GM23248 (cell line): ENCODE measurements around the gene SMNDC1. TPM values are rescaled to one million over a fixed set of nuclear protein-coding genes. Genes with fewer than 3 reads are reported as not detected.

ENCODE experiments used
- DNase-seq: peaks from one replicate; pipeline ENCODE4 v3.0.0-alpha.2; 2015
- H2AFZ ChIP-seq: fragments of 200-600 bp; sonication (generic); 2 replicates; pipeline ENCODE4 v1.6.1; 2016; ENCODE audit warnings: antibody characterized with exemption
- H3F3A ChIP-seq: fragments of 200-600 bp; sonication (generic); 2 replicates; pipeline ENCODE4 v1.6.1; 2016; ENCODE audit warnings: mild to moderate bottlenecking, antibody characterized with exemption, mixed run types; ENCODE audit not compliant: insufficient read depth
- H3K27ac ChIP-seq: fragments of 200-600 bp; sonication (generic); 2 replicates; pipeline ENCODE4 v1.5.1; 2016; ENCODE audit warnings: mild to moderate bottlenecking
- H3K27me3 ChIP-seq: fragments of 200-600 bp; sonication (generic); replicated peaks from 2 replicates; pipeline ENCODE4 v1.6.1; 2016; ENCODE audit warnings: mild to moderate bottlenecking; ENCODE audit not compliant: insufficient read depth
- H3K36me3 ChIP-seq: fragments of 200-600 bp; sonication (generic); 2 replicates; pipeline ENCODE4 v1.6.1; 2016; ENCODE audit warnings: low read depth, mild to moderate bottlenecking
- H3K4me1 ChIP-seq: fragments of 200-600 bp; sonication (generic); 2 replicates; pipeline ENCODE4 v1.6.1; 2016; ENCODE audit warnings: mild to moderate bottlenecking; ENCODE audit not compliant: insufficient read depth
- H3K4me2 ChIP-seq: fragments of 200-600 bp; sonication (generic); one replicate; pipeline ENCODE4 v1.6.1; 2016; ENCODE audit warnings: mild to moderate bottlenecking; ENCODE audit not compliant: unreplicated experiment
- H3K4me3 ChIP-seq: fragments of 200-600 bp; sonication (generic); 2 replicates; pipeline ENCODE4 v1.5.1; 2016; ENCODE audit warnings: mild to moderate bottlenecking
- H3K79me2 ChIP-seq: fragments of 200-600 bp; sonication (generic); 2 replicates; pipeline ENCODE4 v1.6.1; 2016; ENCODE audit warnings: mild to moderate bottlenecking; ENCODE audit not compliant: insufficient read depth
- H3K9ac ChIP-seq: fragments of 200-600 bp; sonication (generic); 2 replicates; pipeline ENCODE4 v1.6.1; 2016; ENCODE audit warnings: mild to moderate bottlenecking
- H3K9me2 ChIP-seq: fragments of 200-600 bp; sonication (generic); 2 replicates; pipeline ENCODE4 v1.6.1; 2016; ENCODE audit warnings: mixed run types, mild to moderate bottlenecking, moderate library complexity; ENCODE audit not compliant: insufficient read depth
- H3K9me3 ChIP-seq: fragments of 200-600 bp; sonication (generic); one replicate; pipeline ENCODE4 v1.6.1; 2017; ENCODE audit warnings: low read depth
- H4K20me1 ChIP-seq: fragments of 200-600 bp; sonication (generic); 2 replicates; pipeline ENCODE4 v1.6.0; 2016; ENCODE audit not compliant: insufficient read depth
- EZH2 ChIP-seq: fragments of 200-600 bp; sonication (generic); IDR thresholded peaks from 2 replicates; pipeline ENCODE4 v1.6.1; 2018; ENCODE audit warnings: antibody characterized with exemption, mild to moderate bottlenecking; ENCODE audit not compliant: insufficient read depth, poor library complexity, severe bottlenecking
- EZH2phosphoT487 ChIP-seq: fragments of 200-600 bp; sonication (generic); IDR thresholded peaks from 2 replicates; pipeline ENCODE4 v1.6.1; 2018; ENCODE audit warnings: antibody characterized with exemption, moderate library complexity, mild to moderate bottlenecking, low read depth; ENCODE audit not compliant: insufficient read depth
- WGBS, 2 experiments: methylation state at CpG; one replicate each; pipeline ENCODE4 v1.1.6; 2015 to 2017; ENCODE audit warnings: low lambda C conversion rate in 2 of 2, low coverage in 1 of 2; ENCODE audit errors: missing lambda C conversion rate in 2 of 2; 5-methylcytosine and 5-hydroxymethylcytosine counted together
- in situ Hi-C: fragments of 300-500 bp; cut with MboI; formaldehyde crosslinking; loops from 2 replicates; pipeline ENCODE4 v1.15.0; 2020
- polyA plus RNA-seq: library from polyadenylated mRNA; unstranded; fragments of >200 nt; fragmentation: Nextera tagmentation; extraction: Ambion mirVana; gene quantifications from 2 replicates; pipeline ENCODE4 v1.2.1, GENCODE V29; 2016
- total RNA-seq: library from RNA; depleted of rRNA; stranded (reverse); fragments of >200 nt; shearing (Covaris generic); gene quantifications from 2 replicates; pipeline ENCODE4 v1.2.3, GENCODE V29; 2014

Gene SMNDC1
- total and polyA plus RNA-seq, 2 experiments from 2014 or later = 5.3 to 21.6 TPM

- Histone ChIP-seq H3K9ac (no peak overlapping the region), H3F3A (peaks cover 43% of the 10 kb centered on the region), H3K9me2 (no peaks in the 10 kb centered on the region), H3K27ac (no peak overlapping the region), H3K4me1 (peaks cover 33% of the 10 kb centered on the region), H3K4me2 (no peak overlapping the region), H2AFZ (no peak overlapping the region), H3K79me2 (no peaks in the 10 kb centered on the region), H3K4me3 (no peak overlapping the region), H4K20me1 (no peaks in the 10 kb centered on the region), H3K36me3 (no peaks in the 10 kb centered on the region), H3K9me3 (no peaks in the 10 kb centered on the region), H3K27me3 (no peaks in the 10 kb centered on the region)
- WGBS, 2 experiments = 94% methylated on average over 6 of the region's 6 CpGs
- DNase-seq = no peak
- TF ChIP-seq EZH2 (no peak), EZH2phosphoT487 (no peak)
- in situ Hi-C loops = loop anchor here (5.0 to 25.0 kb wide), 2 partner anchors 230 to 565 kb away; no protein-coding TSS in a partner anchor
Observed at GRCh38 chr10:110321869-110322620, 17.3 kb upstream of the SMNDC1 start.

- no peaks in the 10 kb centered on the region for H3K27me3 ChIP-seq
- no peak overlapping the region for H3K27ac ChIP-seq
- no peaks in the 10 kb centered on the region for H3K79me2 ChIP-seq
- no peak overlapping the region for H2AFZ ChIP-seq
- no peaks in the 10 kb centered on the region for H3K36me3 ChIP-seq
- no peak overlapping the region for H3K4me3 ChIP-seq
- H3K9ac ChIP-seq = no peak overlapping the region
- no peaks in the 10 kb centered on the region for H4K20me1 ChIP-seq
- H3K9me3 ChIP-seq = no peaks in the 10 kb centered on the region
- 84 to 90% methylated on average over 15 of the region's 15 CpGs for WGBS, 2 experiments
- no peaks in the 10 kb centered on the region for H3K9me2 ChIP-seq
- in situ Hi-C loops = loop anchor here (25.0 kb wide), 1 partner anchor 569 kb away; no protein-coding TSS in a partner anchor
- TF ChIP-seq EZH2phosphoT487 = no peak
- no peak for TF ChIP-seq EZH2
- no peak overlapping the region for H3K4me2 ChIP-seq
- peaks cover 5% of the 10 kb centered on the region for H3K4me1 ChIP-seq
- no peak for DNase-seq
- peaks cover 8% of the 10 kb centered on the region for H3F3A ChIP-seq
Observed at GRCh38 chr10:110317866-110318850, 13.4 kb upstream of the SMNDC1 start.

DNA sequence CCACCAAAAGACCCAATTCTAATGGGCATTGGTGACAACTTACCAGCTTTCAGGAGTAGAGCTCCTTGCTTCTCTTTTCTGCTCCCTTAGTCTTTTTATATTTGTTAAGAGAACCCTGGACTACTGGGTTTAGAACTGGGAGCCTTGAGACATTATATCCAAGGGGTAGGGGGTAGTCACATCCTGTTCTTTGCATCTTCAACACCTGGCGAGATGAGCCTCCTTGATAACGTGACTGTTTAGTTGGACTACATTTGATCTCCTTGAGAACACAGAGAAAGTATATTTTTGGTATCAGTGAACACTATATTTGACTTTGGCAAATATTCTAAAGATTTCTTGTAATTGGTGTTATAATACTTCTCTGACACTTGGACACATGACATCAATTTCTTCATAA is 9.0 kb upstream of the SMNDC1 start:
- H3K79me2 ChIP-seq = no peaks in the 10 kb centered on the region
- no peak for TF ChIP-seq EZH2phosphoT487
- TF ChIP-seq EZH2 = no peak
- no peak for DNase-seq
- in situ Hi-C loops = loop anchor here (25.0 kb wide), 1 partner anchor 574 kb away; no protein-coding TSS in a partner anchor
- no peak overlapping the region for H3K27ac ChIP-seq
- H2AFZ ChIP-seq = no peak overlapping the region
- no peaks in the 10 kb centered on the region for H3K36me3 ChIP-seq
- peaks cover 19% of the 10 kb centered on the region for H3K4me1 ChIP-seq
- H3K4me2 ChIP-seq = no peak overlapping the region
- H3K9me3 ChIP-seq = no peaks in the 10 kb centered on the region
- 94 to 97% methylated on average over 2 of the region's 2 CpGs for WGBS, 2 experiments
- H3K9ac ChIP-seq = no peak overlapping the region
- H3K9me2 ChIP-seq = no peaks in the 10 kb centered on the region
- H3K27me3 ChIP-seq = no peaks in the 10 kb centered on the region
- no peak overlapping the region for H3K4me3 ChIP-seq
- no peaks in the 10 kb centered on the region for H4K20me1 ChIP-seq
- H3F3A ChIP-seq = peaks cover 12% of the 10 kb centered on the region

- no peak overlapping the region for H3K9ac ChIP-seq
- H3K36me3 ChIP-seq = no peaks in the 10 kb centered on the region
- no peaks in the 10 kb centered on the region for H3K9me3 ChIP-seq
- H3K4me2 ChIP-seq = no peak overlapping the region
- WGBS, 2 experiments = 16 to 23% methylated on average over 2 of the region's 2 CpGs
- in situ Hi-C loops = loop anchor here (25.0 kb wide), 1 partner anchor 575 kb away; no protein-coding TSS in a partner anchor
- H3K79me2 ChIP-seq = no peaks in the 10 kb centered on the region
- no peak overlapping the region; the same call in 1 of the 2 replicates for H2AFZ ChIP-seq
- H4K20me1 ChIP-seq = no peaks in the 10 kb centered on the region
- no peak for TF ChIP-seq EZH2
- TF ChIP-seq EZH2phosphoT487 = no peak
- no peak overlapping the region for H3K27ac ChIP-seq
- no peaks in the 10 kb centered on the region for H3K27me3 ChIP-seq
- H3K9me2 ChIP-seq = no peaks in the 10 kb centered on the region
- peaks cover 23% of the 10 kb centered on the region for H3K4me1 ChIP-seq
- H3K4me3 ChIP-seq = no peak overlapping the region
- H3F3A ChIP-seq = peaks cover 12% of the 10 kb centered on the region
- DNase-seq = no peak
Observed at GRCh38 chr10:110312206-110312605, 7.5 kb upstream of the SMNDC1 start.
